HG02763 (cell line): ENCODE data around the gene FAM110D.

Experiments used
- ATAC-seq: cut with Tn5 transposase; IDR thresholded peaks from one replicate; pipeline ENCODE4 v1.9.1; 2021; ENCODE audit warnings: mild to moderate bottlenecking, moderate library complexity; ENCODE audit not compliant: unreplicated experiment

Gene FAM110D

DNA sequence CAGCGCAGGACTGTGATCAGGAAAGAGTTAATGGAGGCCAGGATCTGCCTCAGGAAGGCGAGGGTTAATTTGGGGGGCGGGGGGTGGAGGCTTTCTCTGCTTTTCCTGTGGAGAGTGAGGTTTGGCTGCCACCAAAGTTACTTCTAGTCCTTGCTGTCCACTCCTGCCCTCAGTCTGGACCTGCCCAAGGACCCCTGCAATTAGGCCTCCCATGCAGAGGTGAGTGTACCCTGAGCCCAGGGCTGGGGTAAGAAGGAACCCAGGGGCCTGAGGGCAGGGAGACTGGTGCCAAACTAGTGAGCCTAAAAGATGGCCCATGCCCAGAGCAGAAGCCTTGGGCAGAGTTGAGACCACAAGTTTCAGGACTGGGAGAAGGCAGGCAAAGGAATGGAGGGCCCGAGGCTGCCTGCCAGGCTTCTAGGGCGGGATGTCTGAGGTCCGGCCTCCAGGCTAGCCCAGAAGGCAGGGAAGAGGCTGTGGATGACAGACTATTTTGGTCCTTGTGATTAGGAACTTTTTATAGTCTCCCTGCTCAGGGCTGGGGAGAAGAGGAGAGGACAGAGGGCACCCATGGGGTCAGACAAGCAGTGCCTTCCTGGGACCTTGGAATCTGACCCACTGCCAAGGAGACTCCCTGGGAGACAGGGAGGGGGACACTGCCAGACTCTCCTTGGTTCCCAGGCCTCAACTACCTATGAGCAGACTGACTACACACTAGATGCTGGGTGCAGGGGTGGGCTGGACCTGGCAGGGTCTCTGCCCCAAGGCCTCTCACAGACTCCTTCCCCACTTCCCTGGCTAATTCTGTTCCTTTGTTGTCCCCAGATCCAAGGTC lies at the start of gene FAM110D:
Gene FAM110D (plus strand): TSS at position 172 of the 835 bp plus-strand sequence. CDS start 2,213 bp downstream, outside the sequence.
- ATAC-seq, result no peak

DNA sequence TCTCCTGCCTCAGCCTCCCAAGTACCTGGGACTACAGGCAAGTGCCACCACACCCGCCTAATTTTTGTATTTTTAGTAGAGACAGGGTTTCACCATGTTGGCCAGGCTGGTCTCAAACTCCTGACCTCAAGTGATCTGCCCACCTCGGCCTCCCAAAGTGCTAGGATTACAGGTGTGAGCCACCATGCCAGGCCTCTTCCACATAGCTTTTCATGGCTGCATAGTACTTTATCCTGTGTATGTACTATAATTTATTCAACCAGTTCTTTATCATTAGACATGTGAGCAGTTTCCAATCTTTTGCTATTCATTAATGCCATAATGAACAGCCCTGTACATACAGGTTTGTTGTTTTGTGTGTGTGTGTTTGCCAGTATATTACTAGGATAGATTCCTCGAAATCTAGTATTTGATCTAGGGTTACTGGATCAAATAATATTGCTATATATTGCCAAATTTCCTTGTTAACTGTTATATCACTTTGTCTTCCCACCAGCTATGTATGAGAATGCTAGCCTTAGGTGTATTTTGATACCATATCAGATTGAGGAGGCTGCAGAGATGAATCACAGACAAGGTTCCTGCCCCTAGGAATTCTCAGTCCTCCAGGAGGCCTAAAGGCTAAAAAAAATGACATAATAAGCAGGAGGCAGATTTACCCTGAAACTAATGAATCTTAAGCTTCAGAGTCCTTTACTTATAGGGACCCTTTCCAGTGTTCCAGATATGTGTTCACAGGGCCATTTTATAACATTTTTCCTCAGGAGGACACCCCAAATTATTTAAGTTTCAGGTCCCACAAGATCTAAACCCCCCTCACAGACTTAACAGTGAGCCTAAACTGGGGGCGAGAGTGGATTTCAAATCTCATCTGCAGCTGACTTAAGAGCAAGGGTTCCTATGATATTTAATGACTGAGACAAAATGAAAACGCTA lies 49.4 kb upstream of the FAM110D start:
- ATAC-seq, result no peak

DNA sequence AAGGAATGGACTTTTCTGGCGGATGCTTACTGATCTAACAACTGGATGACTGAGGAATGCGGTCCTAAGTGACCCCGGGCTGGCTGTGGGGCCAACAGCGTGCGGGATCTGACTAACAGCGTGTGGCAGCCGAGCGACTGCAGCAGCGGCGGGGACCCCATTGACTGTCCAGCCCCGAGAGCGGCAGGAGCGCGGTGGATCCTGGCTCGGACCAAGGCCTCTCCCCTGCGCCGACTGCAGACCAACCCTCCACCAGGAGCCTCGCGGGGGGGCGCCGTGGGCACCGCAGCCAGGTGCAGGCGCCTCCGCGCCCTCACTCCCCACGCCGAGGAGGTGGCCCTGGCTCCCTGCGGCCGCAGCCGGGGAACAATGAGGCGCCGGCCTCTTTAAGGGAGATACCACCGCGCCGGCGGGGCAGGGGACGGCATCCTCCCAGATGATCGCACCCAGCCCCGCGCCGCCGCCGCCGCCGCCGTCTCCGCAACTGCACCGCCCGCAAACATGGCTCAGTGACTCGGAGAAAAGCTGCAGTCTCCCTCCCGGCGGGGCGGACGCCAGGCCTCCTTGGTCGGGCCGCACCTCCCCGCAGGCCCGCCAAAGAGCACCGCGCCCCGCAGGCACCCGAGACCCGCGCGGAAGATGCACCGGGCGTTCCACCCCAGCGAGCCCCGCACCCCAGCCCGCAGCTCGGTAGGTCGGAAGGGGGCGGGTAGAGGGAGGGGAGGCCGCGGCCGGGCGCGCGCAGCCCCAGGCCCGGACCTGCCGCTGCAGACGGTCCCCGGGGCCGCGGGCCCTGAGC lies 47.9 kb upstream of the FAM110D start:
- peak; percentile 38 for ATAC-seq

DNA sequence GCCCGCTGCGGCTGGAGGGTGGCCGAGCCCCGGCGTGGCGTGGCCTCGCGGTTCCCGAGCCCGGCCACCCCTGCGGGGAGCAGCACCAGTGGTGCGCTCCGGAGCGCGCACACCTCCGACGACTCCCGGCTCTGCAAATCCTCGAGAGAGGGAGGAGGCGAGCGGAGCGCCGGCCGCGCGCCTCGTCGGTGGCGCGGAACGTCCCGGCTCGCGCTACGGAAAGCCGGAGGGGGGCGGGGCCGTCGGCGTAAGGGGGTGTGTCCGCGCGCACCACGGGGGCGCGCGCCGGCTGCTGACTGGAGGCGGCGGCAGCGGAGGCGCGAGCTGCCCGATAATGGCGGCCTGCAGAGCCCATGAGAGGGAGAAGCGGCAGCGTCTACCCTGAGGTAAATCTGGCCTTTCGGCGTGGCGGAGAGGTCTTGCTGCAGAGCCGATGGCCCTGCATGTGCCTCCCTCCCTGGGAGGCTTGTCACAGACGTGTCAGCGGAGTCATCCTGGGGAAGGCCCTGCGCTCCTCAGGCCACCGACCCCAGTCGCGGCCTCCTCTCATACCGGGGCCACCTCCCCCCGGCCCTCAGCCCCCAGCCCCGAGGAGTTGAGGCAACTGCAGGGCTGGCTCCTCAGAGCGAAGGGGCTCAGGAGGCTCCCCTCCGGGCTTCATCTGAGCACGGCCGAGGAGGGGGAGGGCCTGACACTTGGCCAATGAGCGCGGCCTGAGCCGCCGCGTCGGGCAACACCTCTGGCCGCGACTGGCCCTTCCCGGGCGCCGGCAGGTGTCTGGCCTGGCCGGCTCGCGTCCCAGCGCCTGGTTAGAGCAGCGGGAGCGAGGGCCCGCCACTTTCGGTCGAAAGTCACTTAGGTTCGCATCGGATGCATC lies 47.1 kb upstream of the FAM110D start, which contains the start of gene PDIK1L:
Gene PDIK1L (plus strand): TSS at position 295 of the 877 bp plus-strand sequence. CDS start 2,485 bp downstream, outside the sequence.
- ATAC-seq, result peak; percentile 73

DNA sequence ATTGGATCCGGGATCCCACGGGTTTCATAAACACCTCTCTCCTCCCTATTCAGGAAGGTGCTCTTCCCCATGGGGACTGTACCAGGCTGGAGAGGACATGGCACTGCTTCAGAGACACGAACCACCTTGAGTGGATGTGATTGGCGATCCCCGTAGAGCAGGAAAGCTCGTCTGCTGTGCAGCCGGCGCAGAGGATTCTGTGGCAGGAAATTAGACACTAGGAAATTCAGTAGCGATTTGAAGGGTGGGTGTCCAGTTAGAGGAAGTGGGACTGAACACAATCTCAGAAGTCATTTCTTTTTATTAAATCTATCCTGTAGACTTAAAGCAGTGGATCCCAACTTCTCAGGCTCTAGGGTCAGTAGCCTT lies 46.5 kb upstream of the FAM110D start:
- ATAC-seq, result no peak

DNA sequence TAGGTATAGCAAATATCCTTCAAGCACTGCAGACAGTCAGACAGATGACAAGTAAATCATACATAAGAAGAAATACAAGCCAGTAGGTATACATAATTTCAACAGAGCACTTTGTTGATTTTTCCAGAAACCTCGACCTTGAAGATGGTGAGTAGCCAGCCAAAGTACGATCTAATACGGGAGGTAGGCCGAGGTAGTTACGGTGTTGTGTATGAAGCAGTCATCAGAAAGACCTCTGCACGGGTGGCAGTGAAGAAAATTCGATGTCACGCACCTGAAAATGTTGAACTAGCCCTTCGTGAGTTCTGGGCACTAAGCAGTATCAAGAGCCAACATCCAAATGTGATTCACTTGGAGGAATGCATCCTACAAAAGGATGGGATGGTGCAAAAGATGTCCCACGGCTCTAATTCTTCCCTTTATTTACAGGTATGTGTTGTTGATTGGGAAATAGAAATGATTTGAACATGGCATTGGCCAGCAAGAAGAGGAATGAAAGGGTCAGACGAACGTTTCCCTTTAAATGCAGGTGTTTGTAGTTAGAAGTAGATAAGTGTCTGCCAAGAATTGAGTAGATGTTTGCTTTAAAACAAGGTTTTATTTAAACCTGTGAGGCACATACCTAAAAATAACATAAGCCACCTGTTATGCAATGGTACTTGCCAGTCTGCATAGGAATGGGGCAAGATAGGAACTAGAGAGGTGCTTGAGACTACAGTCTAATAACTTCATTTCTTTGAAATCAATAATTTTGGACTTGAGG lies 44.5 kb upstream of the FAM110D start:
- no peak for ATAC-seq

DNA sequence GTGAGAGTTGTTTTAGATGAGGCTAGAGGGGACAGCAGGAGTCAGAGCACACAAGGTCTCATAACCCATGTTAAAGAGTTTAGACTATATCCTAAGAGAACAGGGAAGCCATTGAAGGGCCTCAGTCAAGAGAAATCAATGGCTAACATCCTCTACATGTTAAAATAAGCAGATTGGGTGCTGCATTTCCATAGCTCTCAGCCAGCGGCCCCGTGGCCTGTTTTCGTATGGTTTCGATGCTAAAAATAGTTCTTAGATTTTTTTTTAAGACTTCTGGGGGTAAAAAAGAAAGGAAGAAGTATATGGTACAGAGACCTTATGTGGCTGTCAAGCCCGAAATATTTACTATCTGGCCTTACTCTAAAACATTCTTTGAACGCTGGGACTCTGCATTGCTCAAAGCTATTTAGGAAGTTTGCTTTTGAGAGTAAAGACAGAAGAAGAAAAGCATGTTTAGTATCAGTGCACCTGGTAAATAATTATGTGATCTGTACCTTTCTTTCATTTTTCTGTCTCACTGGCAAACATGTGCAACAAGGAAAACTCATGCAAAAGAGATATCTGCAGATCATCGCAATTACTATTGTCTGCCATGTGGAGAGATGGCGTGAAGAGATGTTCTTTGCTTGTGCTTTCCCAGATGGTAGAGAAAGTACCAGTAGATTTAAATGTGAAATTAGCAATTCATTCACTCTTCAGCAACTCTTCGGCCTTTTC lies 38.8 kb upstream of the FAM110D start:
- ATAC-seq, result no peak

DNA sequence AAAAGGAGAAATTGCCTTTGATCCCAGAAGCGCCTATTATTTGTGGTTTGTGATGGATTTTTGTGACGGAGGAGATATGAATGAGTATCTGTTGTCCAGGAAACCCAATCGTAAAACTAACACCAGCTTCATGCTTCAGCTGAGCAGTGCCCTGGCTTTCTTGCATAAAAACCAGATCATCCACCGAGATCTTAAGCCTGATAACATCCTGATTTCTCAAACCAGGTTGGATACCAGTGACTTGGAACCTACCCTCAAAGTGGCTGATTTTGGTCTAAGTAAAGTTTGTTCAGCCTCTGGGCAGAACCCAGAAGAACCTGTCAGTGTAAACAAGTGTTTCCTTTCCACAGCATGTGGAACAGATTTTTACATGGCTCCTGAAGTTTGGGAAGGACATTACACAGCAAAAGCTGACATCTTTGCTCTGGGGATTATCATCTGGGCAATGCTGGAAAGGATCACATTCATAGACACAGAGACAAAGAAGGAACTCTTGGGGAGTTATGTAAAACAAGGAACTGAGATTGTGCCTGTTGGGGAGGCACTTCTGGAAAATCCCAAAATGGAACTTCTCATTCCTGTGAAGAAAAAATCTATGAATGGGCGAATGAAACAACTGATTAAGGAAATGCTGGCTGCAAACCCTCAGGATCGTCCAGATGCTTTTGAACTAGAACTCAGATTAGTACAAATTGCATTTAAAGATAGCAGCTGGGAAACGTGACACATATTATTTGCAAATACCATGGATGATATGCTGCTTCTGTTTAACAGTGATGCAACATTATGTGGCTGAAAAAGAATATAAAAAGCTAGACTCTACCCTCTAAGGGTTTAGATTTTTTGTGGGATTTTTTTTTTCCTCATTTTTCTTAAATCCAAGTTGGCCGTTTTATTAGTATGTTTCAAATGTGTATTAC lies 36.8 kb upstream of the FAM110D start:
- no peak for ATAC-seq

DNA sequence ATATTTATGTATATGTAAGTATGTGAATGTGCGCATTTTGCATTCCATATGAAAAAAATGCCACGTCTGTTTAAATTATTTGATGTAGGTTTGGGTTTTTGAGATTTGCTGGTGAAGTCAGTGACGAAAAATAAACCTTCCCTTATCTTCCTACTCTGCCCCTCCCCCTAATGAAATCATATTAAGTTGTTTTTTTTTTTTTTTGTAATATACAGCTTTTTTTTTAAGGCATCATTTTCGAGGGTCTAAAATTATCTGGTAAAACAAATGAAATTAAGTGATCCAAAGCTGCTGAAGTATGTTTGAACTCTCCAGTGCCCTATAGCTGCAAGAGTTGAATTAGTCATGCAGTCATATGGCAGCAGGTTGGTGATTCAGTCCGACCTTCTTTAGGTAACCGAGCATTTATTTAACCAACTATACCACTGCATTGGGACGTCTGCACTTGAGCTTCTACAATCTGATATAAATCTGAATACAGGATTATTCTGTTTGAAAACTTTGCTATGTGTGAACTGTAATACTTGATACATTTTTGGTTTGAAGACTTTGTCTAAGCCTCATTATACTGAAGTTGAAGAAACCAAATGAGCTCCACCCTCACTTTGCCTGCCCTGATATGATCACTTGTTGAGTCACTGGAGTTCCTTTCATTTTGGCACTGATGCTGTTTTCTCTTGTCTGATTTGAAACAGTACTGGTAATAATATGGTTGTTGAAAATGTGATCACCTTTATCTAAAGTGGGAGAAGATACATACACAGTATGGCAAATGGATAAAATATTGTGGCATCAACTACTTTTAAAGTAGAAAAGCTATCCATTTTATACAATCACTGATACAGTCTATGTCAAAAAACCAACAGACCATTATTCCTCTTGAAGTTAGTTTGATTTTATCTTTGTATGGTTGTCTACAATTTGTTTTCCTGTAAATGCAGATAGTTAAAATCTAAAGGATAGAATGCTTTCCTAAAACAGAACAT lies 35.6 kb upstream of the FAM110D start:
- no peak for ATAC-seq

DNA sequence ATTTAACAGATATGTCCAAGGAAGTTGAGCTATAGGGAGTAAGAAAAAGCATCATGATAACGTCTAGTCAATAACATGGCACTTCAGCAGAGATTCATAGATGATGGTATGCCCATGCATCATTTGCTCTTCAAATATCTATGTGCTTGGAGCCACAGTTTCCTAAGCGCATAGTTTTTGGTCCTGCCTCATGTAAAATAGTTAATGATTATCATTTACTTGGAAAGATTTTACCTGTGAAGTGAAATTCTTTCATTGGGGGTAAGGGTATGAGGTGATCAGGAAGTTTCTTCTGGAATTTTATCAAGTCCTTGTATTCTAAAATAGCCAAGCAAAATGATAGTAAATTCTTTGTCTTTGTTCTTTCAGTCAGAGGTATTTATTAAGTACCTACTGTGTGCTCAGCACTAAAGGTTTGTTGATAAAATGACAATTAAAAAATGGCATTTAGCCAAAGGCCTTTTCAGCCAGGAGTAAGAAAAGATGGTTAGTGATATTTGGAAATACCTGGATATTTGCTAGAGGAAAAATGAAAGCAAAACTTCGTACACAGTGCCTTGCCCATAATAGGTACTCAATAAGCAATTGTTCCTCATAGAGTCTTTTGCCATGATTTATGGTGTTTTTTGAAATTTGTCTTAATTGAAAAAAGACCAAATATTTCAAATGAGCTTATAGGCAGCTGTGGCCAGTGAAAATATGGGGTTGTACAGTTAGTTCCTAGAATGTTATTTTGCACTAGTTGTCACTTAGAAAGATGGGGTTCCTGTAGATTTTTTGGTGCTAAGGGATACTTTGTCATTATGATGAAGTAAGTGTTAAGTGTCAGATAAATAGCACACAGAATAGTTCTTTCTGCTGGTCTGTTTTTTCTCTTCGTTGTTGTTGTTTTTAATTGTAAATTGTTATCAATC lies 34.2 kb upstream of the FAM110D start:
- ATAC-seq, result no peak

DNA sequence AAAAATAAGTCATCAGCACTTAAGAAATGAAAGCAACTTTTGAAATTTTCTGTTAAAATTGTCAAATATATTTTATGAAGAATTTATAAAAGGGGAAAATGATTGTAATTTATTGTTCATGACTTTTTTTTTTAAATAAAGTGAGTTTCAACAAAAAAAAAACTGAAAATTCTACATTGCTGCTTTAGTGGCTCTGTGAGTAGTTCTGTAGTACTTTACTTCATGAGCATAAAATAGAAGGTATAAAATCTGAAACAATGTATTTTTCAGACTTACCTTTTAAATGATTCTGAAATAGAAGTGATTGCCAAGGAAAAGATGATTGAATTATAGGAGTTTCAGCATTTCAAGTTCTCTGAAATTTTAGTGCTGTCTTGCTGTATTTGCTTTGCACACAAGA lies 33.5 kb upstream of the FAM110D start:
- no peak for ATAC-seq

DNA sequence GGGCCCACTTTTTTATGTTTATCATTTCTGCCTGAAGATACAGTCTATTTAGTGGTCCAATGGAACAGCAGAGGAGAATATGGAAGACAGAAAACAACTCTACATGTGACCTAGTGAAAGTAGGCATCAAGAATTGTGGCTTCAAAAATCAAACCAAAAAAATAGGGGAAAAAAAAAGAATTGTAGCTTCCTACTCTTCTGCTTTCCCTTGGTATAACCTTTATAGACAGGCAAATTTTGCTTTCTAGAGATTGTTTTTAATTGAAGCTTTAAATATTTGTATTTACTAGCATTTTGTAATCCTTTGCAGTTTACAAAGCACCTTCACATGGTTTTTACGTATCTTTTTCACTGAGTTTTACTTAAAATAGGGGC lies 32.9 kb upstream of the FAM110D start:
- no peak for ATAC-seq

DNA sequence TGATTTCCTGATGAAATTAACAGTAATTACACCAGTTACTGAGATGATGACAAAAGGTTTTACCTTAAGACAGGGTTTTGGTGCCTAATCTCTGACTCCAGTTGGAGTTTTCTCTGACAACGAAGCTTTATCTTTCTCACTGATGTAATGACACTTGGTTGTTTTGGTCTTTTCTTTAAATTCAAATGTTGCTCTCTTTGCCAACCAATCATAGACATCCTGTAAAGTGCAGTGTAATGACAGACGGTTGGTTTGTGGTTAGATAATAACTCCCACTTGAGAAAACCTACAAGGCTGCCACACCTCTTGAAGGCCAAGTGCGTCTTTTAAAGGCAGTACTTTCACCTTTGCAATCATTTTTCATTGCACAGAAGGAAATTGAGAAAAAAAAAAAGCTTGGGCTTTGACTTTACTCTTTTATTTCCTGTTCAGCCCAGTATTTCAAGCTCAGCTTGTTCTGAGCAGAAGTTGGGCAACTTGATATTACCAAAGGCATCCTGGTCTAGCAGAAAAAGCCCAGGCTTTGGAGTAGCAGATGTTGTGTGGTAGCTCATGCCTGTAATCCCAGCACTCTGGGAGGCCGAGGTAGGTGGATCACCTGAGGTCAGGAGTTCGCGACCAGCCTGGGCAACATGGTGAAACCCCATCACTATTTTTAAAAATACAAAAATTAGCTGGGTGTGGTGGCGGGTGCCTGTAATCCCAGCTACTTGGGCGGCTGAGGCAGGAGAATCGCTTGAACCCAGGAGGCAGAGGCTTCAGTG lies 32.4 kb upstream of the FAM110D start:
- no peak for ATAC-seq
